ENCODE results near the gene FLAD1.

Gene FLAD1

DNA sequence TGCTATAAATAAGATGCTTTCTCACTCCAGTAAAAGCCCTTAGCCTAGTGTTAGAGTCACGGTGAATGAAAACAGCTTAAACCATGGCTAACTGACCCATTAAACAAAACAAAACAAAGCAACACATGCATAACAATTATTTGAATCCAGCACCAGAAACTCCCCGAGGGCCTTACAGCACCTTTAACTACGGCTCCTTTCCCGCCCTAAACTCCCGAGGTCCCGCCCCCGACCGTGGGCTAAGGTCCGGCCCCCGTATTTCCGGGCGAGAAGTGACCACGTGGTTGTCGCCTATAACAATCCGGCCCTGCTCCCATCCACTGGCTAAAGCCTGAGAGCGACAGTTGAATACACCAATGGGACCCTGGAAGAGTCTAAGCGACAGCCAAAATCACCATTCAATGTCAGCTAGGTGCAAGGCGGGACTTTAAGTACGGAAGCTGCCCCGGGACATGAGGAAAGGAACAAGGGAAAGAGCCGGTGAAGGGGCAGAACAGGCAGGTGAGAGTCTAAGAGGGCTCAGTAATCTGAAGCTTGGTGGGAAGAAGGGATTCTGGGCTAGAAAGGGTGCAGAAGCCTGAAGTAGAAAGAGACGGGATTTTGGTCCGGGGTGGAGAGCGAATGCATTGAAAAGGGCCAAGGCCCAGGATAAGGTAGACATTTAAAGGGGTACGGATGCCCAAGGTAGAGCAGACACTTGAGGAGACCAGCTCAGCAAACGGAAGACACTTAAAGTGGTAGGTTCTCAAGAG is at the start of gene FLAD1:
TSS of gene FLAD1 (plus strand) at position 448 of the 752 bp plus-strand sequence. CDS start 351 bp downstream, outside the sequence.
- Histone ChIP-seq H3K9ac (ENCODE audit: low read length) (peak within 1 kb of the TSS; percentile 92), H3K36me3 (ENCODE audit: control insufficient read depth, insufficient read depth, low read length) (peaks cover 35% of the 10 kb centered on the region), H3K27me3 (ENCODE audit: control insufficient read depth, insufficient read depth, low read length) (no peaks in the 10 kb centered on the region), H3K4me3 (ENCODE audit: low read depth, low read length) (peak within 1 kb of the TSS; percentile 91), H3K4me1 (ENCODE audit: control insufficient read depth, insufficient read depth, low read length) (peaks cover 6% of the 10 kb centered on the region), H3K27ac (ENCODE audit: low read depth, low read length) (peak within 1 kb of the TSS; percentile 87), H3K9me3 (ENCODE audit: control insufficient read depth, insufficient read depth, low read depth, low read length) (no peaks in the 10 kb centered on the region)

DNA sequence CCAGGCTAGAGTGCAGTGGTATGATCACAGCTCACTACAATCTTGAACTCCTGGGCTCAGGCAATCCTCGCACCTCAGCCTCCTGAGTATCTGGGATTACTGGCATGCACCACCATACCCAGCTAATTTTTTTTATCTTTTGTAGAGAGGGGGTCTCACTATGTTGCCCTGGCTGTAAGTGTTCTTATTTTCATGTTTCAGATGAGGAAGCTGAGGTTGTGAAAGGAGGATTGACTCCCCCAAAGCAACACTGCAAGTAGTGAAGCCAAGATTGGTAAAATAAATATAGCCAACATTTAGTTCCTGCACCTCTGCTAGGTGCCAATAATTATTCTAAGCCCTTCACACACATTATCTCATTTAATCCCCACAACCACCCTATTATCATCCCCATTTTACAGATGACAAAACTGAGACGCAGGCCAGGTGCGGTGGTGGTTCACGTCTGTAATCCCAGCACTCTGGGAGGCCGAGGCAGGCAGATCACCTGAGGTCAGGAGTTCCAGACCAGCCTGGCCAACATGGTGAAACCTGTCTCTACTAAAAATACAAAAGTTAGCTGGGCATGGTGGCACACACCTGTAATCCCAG is 48.7 kb upstream of the FLAD1 start:
- peaks cover 3% of the 10 kb centered on the region; the same call in 1 of the 2 replicates for H3K4me1 ChIP-seq (ENCODE audit: control insufficient read depth, insufficient read depth, low read length)
- no peaks in the 10 kb centered on the region for H3K9me3 ChIP-seq (ENCODE audit: control insufficient read depth, insufficient read depth, low read depth, low read length)
- H3K4me3 ChIP-seq (ENCODE audit: low read depth, low read length) = no peak overlapping the region
- H3K9ac ChIP-seq (ENCODE audit: low read length) = no peak overlapping the region
- no peaks in the 10 kb centered on the region for H3K27me3 ChIP-seq (ENCODE audit: control insufficient read depth, insufficient read depth, low read length)
- H3K27ac ChIP-seq (ENCODE audit: low read depth, low read length) = no peak overlapping the region
- no peaks in the 10 kb centered on the region; the same call in 1 of the 2 replicates for H3K36me3 ChIP-seq (ENCODE audit: control insufficient read depth, insufficient read depth, low read length)

DNA sequence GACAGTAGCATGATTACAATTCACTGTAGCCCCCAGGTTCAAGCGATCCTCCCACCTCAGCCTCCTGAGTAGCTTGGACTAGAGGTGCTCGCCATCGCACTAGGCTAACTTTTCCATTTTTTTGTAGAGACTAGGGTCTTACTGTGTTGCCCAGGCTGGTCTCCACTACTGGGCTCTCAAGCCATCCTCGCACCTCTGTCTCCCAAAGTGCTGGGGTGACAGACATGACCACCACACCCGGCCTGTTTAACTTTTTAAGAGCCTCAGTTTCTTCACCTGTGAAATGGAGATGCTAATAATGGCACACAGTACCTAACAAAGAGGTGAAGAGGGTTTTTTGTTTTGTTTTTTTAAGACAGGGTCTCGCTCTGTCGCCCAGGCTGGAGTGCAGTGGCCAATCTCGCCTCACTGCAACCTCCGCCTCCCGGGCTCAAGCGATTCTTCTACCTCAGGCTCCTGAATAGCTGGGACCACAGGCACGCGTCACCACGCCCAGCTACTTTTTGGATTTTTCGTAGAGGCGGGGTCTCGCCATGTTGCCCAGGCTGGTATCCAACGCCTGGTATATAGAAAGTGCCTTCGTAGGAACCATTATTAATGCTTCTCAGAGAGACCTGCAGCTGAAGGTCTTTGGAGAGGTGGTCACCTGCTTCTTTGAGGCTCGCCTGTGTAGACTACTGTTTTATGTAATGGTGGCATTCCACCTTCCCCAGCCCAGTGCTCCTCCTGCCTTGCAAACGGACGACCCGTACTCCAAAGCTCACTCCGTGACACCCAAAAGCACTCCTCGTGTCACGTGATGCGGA is 47.2 kb upstream of the FLAD1 start:
- Histone ChIP-seq H3K27me3 (ENCODE audit: control insufficient read depth, insufficient read depth, low read length) (no peaks in the 10 kb centered on the region), H3K27ac (ENCODE audit: low read depth, low read length) (peak overlapping the region; percentile 96; the same call in 1 of the 2 replicates), H3K9me3 (ENCODE audit: control insufficient read depth, insufficient read depth, low read depth, low read length) (no peaks in the 10 kb centered on the region), H3K9ac (ENCODE audit: low read length) (peak overlapping the region; percentile 93), H3K4me3 (ENCODE audit: low read depth, low read length) (peak overlapping the region; percentile 69), H3K4me1 (ENCODE audit: control insufficient read depth, insufficient read depth, low read length) (peaks cover 3% of the 10 kb centered on the region; the same call in 1 of the 2 replicates), H3K36me3 (ENCODE audit: control insufficient read depth, insufficient read depth, low read length) (no peaks in the 10 kb centered on the region; the same call in 1 of the 2 replicates)

DNA sequence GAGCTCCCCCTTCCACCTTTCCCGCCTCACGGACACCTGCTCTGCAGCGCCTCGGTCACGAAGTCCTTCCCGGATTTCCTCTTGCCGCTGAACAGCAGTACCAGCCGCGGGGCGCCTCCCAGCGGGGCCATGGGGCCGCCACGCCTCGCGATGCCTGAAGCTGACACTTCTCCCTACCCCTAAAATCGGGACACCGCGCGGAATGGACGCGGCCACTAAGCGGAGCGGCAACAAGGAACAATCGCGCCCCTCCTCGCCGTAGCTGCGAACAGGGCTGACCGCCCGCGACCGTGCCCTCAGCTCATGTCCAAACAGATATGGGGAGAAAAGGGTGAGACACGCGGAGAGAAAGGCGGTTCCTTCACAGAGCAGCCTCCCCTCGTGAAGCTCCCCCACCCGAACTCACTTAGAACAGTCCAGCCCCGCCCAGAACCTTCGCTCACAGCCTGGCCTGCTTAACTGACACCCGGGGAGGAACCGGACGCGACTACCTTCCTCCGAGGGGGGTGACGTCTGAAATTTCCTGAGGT is 46.5 kb upstream of the FLAD1 start, which contains the start of gene PMVK:
TSS of gene PMVK (minus strand) at position 165 of the 530 bp plus-strand sequence. CDS start at position 131, 34 bp downstream.
- Histone ChIP-seq H3K9ac (ENCODE audit: low read length) (peak within 1 kb of the TSS; percentile 93), H3K9me3 (ENCODE audit: control insufficient read depth, insufficient read depth, low read depth, low read length) (no peaks in the 10 kb centered on the region), H3K4me1 (ENCODE audit: control insufficient read depth, insufficient read depth, low read length) (peaks cover 6% of the 10 kb centered on the region; the same call in 1 of the 2 replicates), H3K36me3 (ENCODE audit: control insufficient read depth, insufficient read depth, low read length) (no peaks in the 10 kb centered on the region), H3K27me3 (ENCODE audit: control insufficient read depth, insufficient read depth, low read length) (no peaks in the 10 kb centered on the region), H3K27ac (ENCODE audit: low read depth, low read length) (peak within 1 kb of the TSS; percentile 96), H3K4me3 (ENCODE audit: low read depth, low read length) (peak within 1 kb of the TSS; percentile 69)

DNA sequence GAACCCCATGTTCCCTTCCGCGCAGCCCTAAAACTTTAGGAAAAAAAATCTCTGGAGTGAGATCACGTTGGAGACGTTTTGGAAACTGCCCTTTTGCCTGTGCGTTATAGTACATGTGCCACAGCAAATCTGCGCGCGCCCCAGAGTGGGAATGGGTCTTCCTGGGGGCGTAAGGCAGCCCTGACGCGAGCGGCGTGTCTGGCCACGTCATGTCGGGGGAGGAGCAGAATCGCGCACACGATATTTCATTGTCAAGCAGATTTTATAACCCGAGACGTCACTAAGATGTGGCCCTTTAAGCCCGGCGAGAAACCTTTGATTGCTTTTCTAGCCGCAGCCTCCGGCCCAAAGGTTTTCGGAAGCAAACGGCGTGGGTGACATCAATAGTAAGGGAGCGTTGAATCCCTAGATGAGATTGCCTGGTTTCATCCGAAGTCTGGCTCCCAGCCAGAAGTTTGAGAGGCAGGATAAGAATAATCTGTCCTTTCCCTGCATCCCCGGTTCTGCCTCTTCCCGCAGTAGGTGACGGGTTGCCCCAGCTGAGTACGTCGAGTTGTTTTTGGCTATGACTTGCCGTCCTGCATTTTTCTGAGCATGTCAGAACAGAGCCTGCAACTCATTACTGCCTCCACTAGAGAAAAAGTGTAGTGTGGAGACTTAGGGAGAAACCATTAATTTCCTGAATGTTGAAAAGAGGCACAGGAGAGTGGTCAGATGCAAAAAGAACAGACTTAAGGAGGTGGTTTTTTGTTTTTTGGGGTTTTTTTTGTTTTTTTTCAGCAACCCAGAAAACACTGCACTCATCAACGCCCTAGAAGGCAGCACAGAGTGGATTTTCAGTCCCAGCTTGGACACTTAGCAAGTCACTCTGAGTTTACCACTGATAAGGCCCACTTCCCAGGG is 45.8 kb upstream of the FLAD1 start:
- no peaks in the 10 kb centered on the region for H3K36me3 ChIP-seq (ENCODE audit: control insufficient read depth, insufficient read depth, low read length)
- no peaks in the 10 kb centered on the region for H3K27me3 ChIP-seq (ENCODE audit: control insufficient read depth, insufficient read depth, low read length)
- peaks cover 6% of the 10 kb centered on the region; the same call in 1 of the 2 replicates for H3K4me1 ChIP-seq (ENCODE audit: control insufficient read depth, insufficient read depth, low read length)
- H3K9ac ChIP-seq (ENCODE audit: low read length) = peak overlapping the region; percentile 93
- H3K9me3 ChIP-seq (ENCODE audit: control insufficient read depth, insufficient read depth, low read depth, low read length) = no peaks in the 10 kb centered on the region
- peak overlapping the region; percentile 69 for H3K4me3 ChIP-seq (ENCODE audit: low read depth, low read length)
- peak overlapping the region; percentile 96 for H3K27ac ChIP-seq (ENCODE audit: low read depth, low read length)

DNA sequence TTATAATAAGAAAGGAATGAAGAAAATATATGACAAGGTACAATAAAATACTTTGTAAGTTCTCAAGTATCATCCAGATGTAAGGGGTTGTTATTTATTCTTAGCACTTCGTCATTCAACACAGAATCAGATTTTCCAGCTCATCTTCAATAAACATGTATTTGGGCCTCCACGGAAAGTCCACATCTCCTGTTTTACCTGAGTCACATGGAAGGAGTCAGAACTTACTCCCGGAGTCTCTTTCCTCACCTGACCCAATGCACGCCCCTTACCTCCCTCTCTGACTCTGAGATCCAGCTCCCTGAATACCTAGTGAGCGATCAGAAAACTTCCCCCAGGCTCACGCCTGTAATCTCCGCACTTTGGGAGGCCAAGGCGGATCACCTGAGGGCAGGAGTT is 45.2 kb upstream of the FLAD1 start:
- Histone ChIP-seq H3K9me3 (ENCODE audit: control insufficient read depth, insufficient read depth, low read depth, low read length) (no peaks in the 10 kb centered on the region), H3K9ac (ENCODE audit: low read length) (no peak overlapping the region), H3K27ac (ENCODE audit: low read depth, low read length) (peak overlapping the region; percentile 96; the same call in 1 of the 2 replicates), H3K4me1 (ENCODE audit: control insufficient read depth, insufficient read depth, low read length) (peaks cover 6% of the 10 kb centered on the region; the same call in 1 of the 2 replicates), H3K36me3 (ENCODE audit: control insufficient read depth, insufficient read depth, low read length) (no peaks in the 10 kb centered on the region), H3K4me3 (ENCODE audit: low read depth, low read length) (peak overlapping the region; percentile 69), H3K27me3 (ENCODE audit: control insufficient read depth, insufficient read depth, low read length) (no peaks in the 10 kb centered on the region)

DNA sequence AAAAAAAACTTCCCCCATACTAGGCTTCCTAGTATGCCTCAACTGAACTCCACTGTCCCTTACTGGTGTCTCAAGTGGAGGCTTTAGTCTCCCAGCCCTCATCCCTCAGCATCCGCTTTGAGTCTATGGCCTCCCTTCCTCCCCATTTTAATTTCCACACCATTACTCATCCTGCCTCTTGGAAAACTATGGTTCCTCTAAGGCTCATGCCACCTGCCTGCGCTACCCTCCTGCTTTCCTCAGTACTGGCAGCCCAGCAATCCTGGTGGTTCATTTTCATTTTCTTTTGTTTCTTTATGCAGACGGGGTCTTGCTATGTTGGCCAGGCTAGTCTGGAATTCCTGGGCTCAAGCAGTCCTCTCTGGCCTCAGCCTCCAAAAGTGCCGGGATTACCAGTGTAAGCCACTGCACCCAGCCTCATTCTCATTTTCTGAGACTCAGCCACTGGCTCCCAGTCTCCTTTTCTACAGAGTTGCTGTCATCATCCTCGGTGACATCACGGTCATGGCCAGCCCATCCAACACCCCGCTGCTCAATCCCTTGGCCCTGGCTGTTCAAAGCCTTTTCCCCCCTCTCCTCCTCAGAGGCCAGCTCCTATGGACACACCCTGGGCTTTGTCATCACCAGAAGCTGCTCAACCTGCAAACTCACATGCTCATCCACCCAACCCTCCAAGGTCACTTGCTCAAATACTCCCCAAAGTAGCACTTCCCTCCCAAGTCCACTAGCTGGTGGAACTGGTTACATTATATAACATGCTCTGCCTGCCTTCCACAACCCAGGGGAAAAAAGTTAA is 44.3 kb upstream of the FLAD1 start:
- no peak overlapping the region for H3K9ac ChIP-seq (ENCODE audit: low read length)
- H3K9me3 ChIP-seq (ENCODE audit: control insufficient read depth, insufficient read depth, low read depth, low read length) = no peaks in the 10 kb centered on the region
- H3K36me3 ChIP-seq (ENCODE audit: control insufficient read depth, insufficient read depth, low read length) = no peaks in the 10 kb centered on the region
- H3K27ac ChIP-seq (ENCODE audit: low read depth, low read length) = no peak overlapping the region
- peaks cover 6% of the 10 kb centered on the region; the same call in 1 of the 2 replicates for H3K4me1 ChIP-seq (ENCODE audit: control insufficient read depth, insufficient read depth, low read length)
- H3K27me3 ChIP-seq (ENCODE audit: control insufficient read depth, insufficient read depth, low read length) = no peaks in the 10 kb centered on the region
- H3K4me3 ChIP-seq (ENCODE audit: low read depth, low read length) = no peak overlapping the region

DNA sequence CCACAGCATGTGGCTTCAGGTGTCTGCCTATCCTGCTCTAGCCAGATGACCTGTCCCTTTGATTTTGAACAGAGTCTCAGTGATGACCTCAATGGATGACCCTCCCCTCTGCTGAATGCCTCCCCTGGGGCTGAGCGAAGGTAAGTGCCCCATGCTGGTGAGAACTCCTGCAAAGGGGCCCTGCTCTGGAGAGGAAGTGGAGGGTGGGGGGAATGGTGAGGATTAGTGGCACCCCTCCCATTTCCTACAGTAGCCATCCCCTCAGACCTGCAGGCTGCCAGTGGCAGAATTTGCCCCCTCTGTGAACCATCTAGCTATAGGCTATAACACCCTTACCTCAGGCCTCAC is 43.0 kb upstream of the FLAD1 start:
- no peaks in the 10 kb centered on the region for H3K36me3 ChIP-seq (ENCODE audit: control insufficient read depth, insufficient read depth, low read length)
- no peak overlapping the region for H3K4me3 ChIP-seq (ENCODE audit: low read depth, low read length)
- peaks cover 11% of the 10 kb centered on the region for H3K4me1 ChIP-seq (ENCODE audit: control insufficient read depth, insufficient read depth, low read length)
- no peak overlapping the region for H3K9ac ChIP-seq (ENCODE audit: low read length)
- H3K27me3 ChIP-seq (ENCODE audit: control insufficient read depth, insufficient read depth, low read length) = no peaks in the 10 kb centered on the region
- H3K9me3 ChIP-seq (ENCODE audit: control insufficient read depth, insufficient read depth, low read depth, low read length) = no peaks in the 10 kb centered on the region
- no peak overlapping the region for H3K27ac ChIP-seq (ENCODE audit: low read depth, low read length)

DNA sequence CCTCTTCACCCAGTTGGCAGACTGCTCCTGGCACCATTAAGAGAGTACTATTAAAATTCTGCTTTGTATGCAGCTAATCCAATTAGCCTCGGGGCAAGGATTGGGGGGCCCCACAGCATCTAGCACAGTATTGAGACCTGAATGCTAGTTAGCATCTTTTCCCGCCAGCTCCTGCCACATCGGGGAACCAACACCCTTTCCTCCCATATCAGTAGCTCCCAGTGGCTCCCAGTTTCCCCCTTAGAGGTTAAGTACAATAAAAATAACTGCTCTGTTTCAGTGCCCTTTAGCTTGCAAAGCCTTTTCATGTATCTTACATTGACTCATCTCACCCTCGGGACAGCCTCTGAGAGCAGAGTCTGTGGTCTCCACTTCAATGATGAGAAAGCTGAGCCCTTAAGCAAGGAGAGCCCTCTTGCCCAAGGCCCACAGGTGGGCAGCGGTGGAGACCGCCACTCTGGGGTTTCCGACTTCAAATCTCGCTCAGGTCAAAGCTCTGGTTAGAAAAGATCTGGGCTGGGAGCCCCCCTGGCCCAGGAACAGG is 42.4 kb upstream of the FLAD1 start:
- no peak overlapping the region for H3K4me3 ChIP-seq (ENCODE audit: low read depth, low read length)
- H3K9me3 ChIP-seq (ENCODE audit: control insufficient read depth, insufficient read depth, low read depth, low read length) = no peaks in the 10 kb centered on the region
- no peak overlapping the region for H3K9ac ChIP-seq (ENCODE audit: low read length)
- H3K27ac ChIP-seq (ENCODE audit: low read depth, low read length) = no peak overlapping the region
- H3K4me1 ChIP-seq (ENCODE audit: control insufficient read depth, insufficient read depth, low read length) = peaks cover 11% of the 10 kb centered on the region
- H3K36me3 ChIP-seq (ENCODE audit: control insufficient read depth, insufficient read depth, low read length) = 0 out of 2 replicates have a peak, but pooled peaks cover 4% of the 10 kb centered on the region
- no peaks in the 10 kb centered on the region for H3K27me3 ChIP-seq (ENCODE audit: control insufficient read depth, insufficient read depth, low read length)
